Measurements from ENCODE around the gene LEPR. TPM values are rescaled to one million over a fixed set of nuclear protein-coding genes. Genes with fewer than 3 reads are reported as not detected.

LEPR gene
- total RNA-seq, 1 donor from 2014 or later = 12.4 TPM

DNA sequence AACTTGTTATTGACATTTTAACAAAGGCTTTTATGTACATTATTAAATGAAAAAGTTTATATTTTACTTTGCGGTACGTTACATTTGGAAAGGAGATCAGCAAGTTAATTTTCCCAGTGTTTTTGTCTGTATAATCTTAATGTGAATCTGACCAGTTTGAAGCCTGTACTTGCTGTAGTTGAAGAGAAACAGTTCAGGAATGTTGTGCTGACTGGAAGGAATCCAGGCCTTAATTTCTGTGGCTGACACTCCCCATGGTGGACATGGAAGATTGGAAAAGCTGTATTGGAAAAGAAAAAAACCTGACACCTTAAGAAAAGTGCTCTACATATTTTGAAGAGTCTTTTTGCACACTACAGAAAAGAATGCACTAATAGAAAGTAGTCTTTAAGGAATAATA is 15.5 kb downstream of the LEPR start:
- TF ChIP-seq, protein P1, sequence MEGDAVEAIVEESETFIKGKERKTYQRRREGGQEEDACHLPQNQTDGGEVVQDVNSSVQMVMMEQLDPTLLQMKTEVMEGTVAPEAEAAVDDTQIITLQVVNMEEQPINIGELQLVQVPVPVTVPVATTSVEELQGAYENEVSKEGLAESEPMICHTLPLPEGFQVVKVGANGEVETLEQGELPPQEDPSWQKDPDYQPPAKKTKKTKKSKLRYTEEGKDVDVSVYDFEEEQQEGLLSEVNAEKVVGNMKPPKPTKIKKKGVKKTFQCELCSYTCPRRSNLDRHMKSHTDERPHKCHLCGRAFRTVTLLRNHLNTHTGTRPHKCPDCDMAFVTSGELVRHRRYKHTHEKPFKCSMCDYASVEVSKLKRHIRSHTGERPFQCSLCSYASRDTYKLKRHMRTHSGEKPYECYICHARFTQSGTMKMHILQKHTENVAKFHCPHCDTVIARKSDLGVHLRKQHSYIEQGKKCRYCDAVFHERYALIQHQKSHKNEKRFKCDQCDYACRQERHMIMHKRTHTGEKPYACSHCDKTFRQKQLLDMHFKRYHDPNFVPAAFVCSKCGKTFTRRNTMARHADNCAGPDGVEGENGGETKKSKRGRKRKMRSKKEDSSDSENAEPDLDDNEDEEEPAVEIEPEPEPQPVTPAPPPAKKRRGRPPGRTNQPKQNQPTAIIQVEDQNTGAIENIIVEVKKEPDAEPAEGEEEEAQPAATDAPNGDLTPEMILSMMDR (conservative IDR thresholded peaks at IDR 0.05; ENCODE audit: low read depth, low read length) = no peak
- H3K4me3 ChIP-seq (ENCODE audit: low read depth, low read length) = no peak overlapping the region
- DNase-seq (ENCODE audit: low read depth) = no peak

DNA sequence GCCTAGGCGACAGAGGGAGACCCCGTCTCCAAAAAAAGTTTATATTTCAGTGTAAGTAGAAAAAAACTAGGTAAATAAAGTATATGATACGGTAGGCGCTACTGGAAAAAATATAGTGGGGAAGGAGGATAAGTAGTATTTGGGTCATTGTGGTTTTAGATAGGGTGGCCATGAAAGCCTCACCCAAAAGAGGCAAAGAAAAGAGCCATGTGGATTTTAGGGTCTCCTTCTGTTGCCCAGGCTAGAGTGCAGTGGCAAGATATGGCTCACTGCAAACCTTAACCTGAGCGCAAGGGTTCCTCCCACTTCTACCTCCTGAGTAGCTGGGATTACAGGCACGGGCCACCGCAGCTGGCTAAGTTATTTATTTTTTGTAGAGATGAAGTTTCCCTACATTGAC is 17.1 kb downstream of the LEPR start:
- TF ChIP-seq, protein P1 (conservative IDR thresholded peaks at IDR 0.05; ENCODE audit: low read depth, low read length) = no peak
- no peak for DNase-seq (ENCODE audit: low read depth)
- H3K4me3 ChIP-seq (ENCODE audit: low read depth, low read length) = no peak overlapping the region

- TF ChIP-seq, protein P1 (conservative IDR thresholded peaks at IDR 0.05; ENCODE audit: low read depth, low read length) = no peak
- no peak overlapping the region for H3K4me3 ChIP-seq (ENCODE audit: low read depth, low read length)
- no peak for DNase-seq (ENCODE audit: low read depth)
These were observed 19.9 kb downstream of the LEPR start for GRCh38 chr1:65440322-65440900.

GRCh38 chr1:65440915-65441314 is 20.4 kb downstream of the LEPR start:
- DNase-seq (ENCODE audit: low read depth) = no peak
- TF ChIP-seq, protein P1 (conservative IDR thresholded peaks at IDR 0.05; ENCODE audit: low read depth, low read length) = no peak
- H3K4me3 ChIP-seq (ENCODE audit: low read depth, low read length) = no peak overlapping the region

- TF ChIP-seq, protein P1 (conservative IDR thresholded peaks at IDR 0.05; ENCODE audit: low read depth, low read length) = no peak
- no peak for DNase-seq (ENCODE audit: low read depth)
- H3K4me3 ChIP-seq (ENCODE audit: low read depth, low read length) = no peak overlapping the region
These were observed 21.0 kb downstream of the LEPR start for GRCh38 chr1:65441464-65441863.

- TF ChIP-seq, protein P1 (conservative IDR thresholded peaks at IDR 0.05; ENCODE audit: low read depth, low read length) = no peak
- no peak overlapping the region for H3K4me3 ChIP-seq (ENCODE audit: low read depth, low read length)
- DNase-seq (ENCODE audit: low read depth) = no peak
These were observed 22.0 kb downstream of the LEPR start for GRCh38 chr1:65442442-65442841.

GRCh38 chr1:65443647-65444046 is 23.2 kb downstream of the LEPR start:
- TF ChIP-seq, protein P1 (conservative IDR thresholded peaks at IDR 0.05; ENCODE audit: low read depth, low read length) = no peak
- DNase-seq (ENCODE audit: low read depth) = no peak
- no peak overlapping the region for H3K4me3 ChIP-seq (ENCODE audit: low read depth, low read length)

All from epithelial cell of proximal tubule (primary cell).